Hepatocyte (in vitro differentiated cells): Measurements from ENCODE around the gene TTC7B. TPM values are rescaled to one million over a fixed set of nuclear protein-coding genes. Genes with fewer than 3 reads are reported as not detected.

Experiments
- DNase-seq: peaks from one replicate; pipeline ENCODE4 v3.0.0-alpha.2; 2016; ENCODE audit warnings: low spot score
- H2AFZ ChIP-seq: fragments of 200-600 bp; sonication (generic); 2 replicates; pipeline ENCODE4 v1.6.0; 2016; ENCODE audit warnings: antibody characterized with exemption, mild to moderate bottlenecking
- H3K27ac ChIP-seq: fragments of 200-600 bp; sonication (generic); 2 replicates; pipeline ENCODE4 v1.5.1; 2016; ENCODE audit warnings: mild to moderate bottlenecking
- H3K27me3 ChIP-seq: fragments of 200-600 bp; sonication (generic); 2 replicates; pipeline ENCODE4 v1.6.1; 2016
- H3K36me3 ChIP-seq: fragments of 200-600 bp; sonication (generic); replicated peaks from 2 replicates; pipeline ENCODE4 v1.5.1; 2016; ENCODE audit warnings: low read depth; ENCODE audit not compliant: insufficient read depth
- H3K4me1 ChIP-seq: fragments of 200-600 bp; sonication (generic); 2 replicates; pipeline ENCODE4 v1.5.1; 2016; ENCODE audit warnings: mild to moderate bottlenecking, moderate library complexity; ENCODE audit not compliant: insufficient read depth
- H3K4me2 ChIP-seq: fragments of 200-600 bp; sonication (generic); 2 replicates; pipeline ENCODE4 v1.6.0; 2016
- H3K4me3 ChIP-seq: fragments of 200-600 bp; sonication (generic); 2 replicates; pipeline ENCODE4 v1.5.1; 2016; ENCODE audit warnings: mild to moderate bottlenecking
- H3K79me2 ChIP-seq: fragments of 200-600 bp; sonication (generic); 2 replicates; pipeline ENCODE4 v1.6.0; 2017; ENCODE audit warnings: mild to moderate bottlenecking
- H3K9me2 ChIP-seq: fragments of 200-600 bp; sonication (generic); replicated peaks from 2 replicates; pipeline ENCODE4 v1.6.0; 2017; ENCODE audit warnings: mild to moderate bottlenecking; ENCODE audit not compliant: insufficient read depth
- H3K9me3 ChIP-seq: fragments of 200-600 bp; sonication (generic); 2 replicates; pipeline ENCODE4 v1.5.1; 2016; ENCODE audit warnings: low read depth, mild to moderate bottlenecking
- H4K20me1 ChIP-seq: fragments of 200-600 bp; sonication (generic); 2 replicates; pipeline ENCODE4 v1.6.0; 2016; ENCODE audit warnings: mild to moderate bottlenecking; ENCODE audit not compliant: insufficient read depth, poor library complexity, severe bottlenecking
- CTCF ChIP-seq: fragments of 200-600 bp; sonication (generic); IDR thresholded peaks from 2 replicates; pipeline ENCODE4 v1.5.1; 2016; ENCODE audit warnings: antibody characterized with exemption, mild to moderate bottlenecking; ENCODE audit not compliant: poor library complexity
- EZH2 ChIP-seq: fragments of 200-600 bp; sonication (generic); IDR thresholded peaks from 2 replicates; pipeline ENCODE4 v1.6.1; 2016; ENCODE audit warnings: antibody characterized with exemption, mild to moderate bottlenecking, borderline replicate concordance
- EZH2phosphoT487 ChIP-seq: fragments of 200-600 bp; sonication (generic); IDR thresholded peaks from one replicate; pipeline ENCODE4 v1.6.1; 2018; ENCODE audit warnings: antibody characterized with exemption, mild to moderate bottlenecking, low read depth, moderate library complexity; ENCODE audit not compliant: unreplicated experiment, severe bottlenecking
- WGBS: methylation state at CpG from one replicate; pipeline ENCODE4 v1.1.6; 2016; ENCODE audit warnings: low lambda C conversion rate; ENCODE audit errors: missing lambda C conversion rate; 5-methylcytosine and 5-hydroxymethylcytosine counted together
- polyA plus RNA-seq: library from polyadenylated mRNA; unstranded; fragments of >200 nt; fragmentation: Nextera tagmentation; extraction: Ambion mirVana; gene quantifications from 2 replicates; pipeline ENCODE4 v1.2.1, GENCODE V29; 2016
- total RNA-seq: library from RNA; depleted of rRNA; stranded (reverse); fragments of >200 nt; gene quantifications from 2 replicates; pipeline ENCODE4 v1.2.3, GENCODE V29; 2014

Gene TTC7B
- total and polyA plus RNA-seq, 2 experiments from 2014 or later: 10.7 to 25.5 TPM

- Histone ChIP-seq H3K4me1 (peaks cover 14% of the 10 kb centered on the region), H3K4me3 (no peak overlapping the region), H3K4me2 (no peak overlapping the region), H3K27me3 (no peaks in the 10 kb centered on the region), H3K36me3 (no peaks in the 10 kb centered on the region), H3K9me3 (no peaks in the 10 kb centered on the region), H3K9me2 (no peaks in the 10 kb centered on the region), H4K20me1 (no peaks in the 10 kb centered on the region), H3K27ac (no peak overlapping the region), H2AFZ (no peak overlapping the region), H3K79me2 (no peaks in the 10 kb centered on the region)
- no peak for DNase-seq
- 99% methylated on average over 31 of the region's 32 CpGs for WGBS
- TF ChIP-seq EZH2phosphoT487 (no peak), CTCF (no peak), EZH2 (no peak)
Measured at GRCh38 chr14:90621201-90621600, 195.0 kb downstream of the TTC7B start.

GRCh38 chr14:90620568-90621077 is 195.6 kb downstream of the TTC7B start:
- no peak for TF ChIP-seq EZH2
- TF ChIP-seq CTCF: no peak
- TF ChIP-seq EZH2phosphoT487: no peak
- Histone ChIP-seq H3K27ac (no peak overlapping the region), H3K4me3 (no peak overlapping the region), H3K4me2 (no peak overlapping the region), H3K4me1 (peaks cover 14% of the 10 kb centered on the region), H4K20me1 (no peaks in the 10 kb centered on the region), H2AFZ (no peak overlapping the region), H3K36me3 (no peaks in the 10 kb centered on the region), H3K27me3 (no peaks in the 10 kb centered on the region), H3K9me2 (no peaks in the 10 kb centered on the region), H3K9me3 (no peaks in the 10 kb centered on the region), H3K79me2 (no peaks in the 10 kb centered on the region)
- no peak for DNase-seq
- 87% methylated on average over 7 of the region's 7 CpGs for WGBS

- no peaks in the 10 kb centered on the region for H4K20me1 ChIP-seq
- WGBS: 96% methylated on average over 8 of the region's 8 CpGs
- H2AFZ ChIP-seq: no peak overlapping the region
Measured at GRCh38 chr14:90619911-90620310, 196.3 kb downstream of the TTC7B start.

More at GRCh38 chr14:90619911-90620310, 196.3 kb downstream of the TTC7B start:
- H3K4me1 ChIP-seq: peaks cover 9% of the 10 kb centered on the region
- no peak overlapping the region for H3K27ac ChIP-seq
- H3K4me3 ChIP-seq: no peak overlapping the region
- no peaks in the 10 kb centered on the region for H3K36me3 ChIP-seq
- no peaks in the 10 kb centered on the region for H3K27me3 ChIP-seq
- TF ChIP-seq CTCF: no peak
- TF ChIP-seq EZH2phosphoT487: no peak
- TF ChIP-seq EZH2: no peak
- no peaks in the 10 kb centered on the region for H3K9me2 ChIP-seq
- no peak for DNase-seq
- no peak overlapping the region for H3K4me2 ChIP-seq
- no peaks in the 10 kb centered on the region for H3K9me3 ChIP-seq
- H3K79me2 ChIP-seq: no peaks in the 10 kb centered on the region
